ENCODE data around the gene THBD. TPM values are rescaled to one million over a fixed set of nuclear protein-coding genes. Genes with fewer than 3 reads are reported as not detected.

THBD gene
- total RNA-seq, 1 donor from 2014 or later: 22.7 TPM

GRCh38 chr20:23094927-23095326 lies 45.5 kb upstream of the THBD start:
- Histone ChIP-seq H2AFZ (ENCODE audit: low read depth, low read length) (no peak overlapping the region), H4K20me1 (ENCODE audit: insufficient read depth, low read length) (no peaks in the 10 kb centered on the region), H3K27me3 (ENCODE audit: insufficient read depth, low read length) (peaks cover 7% of the 10 kb centered on the region), H3K27ac (ENCODE audit: low read depth, low read length) (no peak overlapping the region), H3K79me2 (ENCODE audit: insufficient read depth, low read length) (no peaks in the 10 kb centered on the region), H3K4me3 (ENCODE audit: insufficient read depth, low read depth, low read length) (no peak overlapping the region), H3K4me2 (ENCODE audit: low read length) (no peak overlapping the region), H3K4me1 (ENCODE audit: insufficient read depth, low read length) (peaks cover 2% of the 10 kb centered on the region), H3K36me3 (ENCODE audit: insufficient read depth, low read length) (no peaks in the 10 kb centered on the region), H3K9ac (ENCODE audit: low read length) (no peak overlapping the region), H3K9me3 (ENCODE audit: insufficient read depth, low read depth, low read length) (no peaks in the 10 kb centered on the region)
- no peaks in the 10 kb centered on the region for H3K36me3 Mint-ChIP-seq (ENCODE audit: low read depth, unreplicated experiment)
- peaks cover 7% of the 10 kb centered on the region for H3K4me1 Mint-ChIP-seq (ENCODE audit: low read depth, unreplicated experiment)
- H3K4me3 Mint-ChIP-seq (ENCODE audit: unreplicated experiment): no peak overlapping the region
- no peak for FAIRE-seq
- H3K27me3 Mint-ChIP-seq (ENCODE audit: low read depth, unreplicated experiment): peaks cover 40% of the 10 kb centered on the region
- no peak for DNase-seq (ENCODE audit: low read depth)
- no peak overlapping the region for H3K27ac Mint-ChIP-seq (ENCODE audit: unreplicated experiment)
- no peak for TF ChIP-seq CTCF (IDR thresholded peaks at IDR 0.05; ENCODE audit: insufficient read depth, low read depth, low read length)
- TF ChIP-seq EZH2 (IDR thresholded peaks at IDR 0.05; ENCODE audit: insufficient read depth, low read length): no peak
- H3K9me3 Mint-ChIP-seq (ENCODE audit: unreplicated experiment): peaks cover 2% of the 10 kb centered on the region

DNA sequence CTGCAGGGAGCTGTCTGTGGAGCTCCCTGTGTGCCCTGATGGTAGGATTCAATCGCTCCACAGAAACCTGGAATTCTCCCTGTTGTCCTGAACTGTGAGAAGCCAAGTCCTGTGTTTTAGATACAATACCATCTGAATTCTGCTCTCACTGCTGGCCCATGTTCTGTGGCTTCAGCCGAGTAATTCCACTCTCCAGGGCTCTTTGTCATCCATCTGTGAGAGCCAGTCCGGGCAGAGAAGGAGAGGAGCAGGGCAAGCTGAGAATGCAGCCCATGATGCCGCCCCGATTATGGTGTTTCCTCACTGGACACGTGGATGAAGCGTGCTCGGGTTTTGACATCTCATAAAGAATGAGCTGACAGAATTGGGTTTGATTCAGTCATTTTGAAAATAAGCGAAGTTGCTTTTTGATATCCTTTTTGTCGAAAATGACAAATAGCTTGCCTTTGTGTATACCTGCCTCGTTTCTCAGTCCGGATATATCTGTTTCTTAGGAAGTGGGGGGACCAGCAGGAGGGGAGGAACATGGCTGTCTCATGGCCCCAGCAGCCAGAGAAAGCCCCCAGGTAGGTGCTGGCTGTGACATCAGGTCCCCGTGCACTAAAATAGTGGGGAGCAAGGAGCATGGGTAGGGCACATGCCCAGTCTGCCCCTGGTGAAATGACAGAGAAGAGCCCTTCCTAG lies 44.9 kb upstream of the THBD start:
- H3K27ac ChIP-seq (ENCODE audit: low read depth, low read length): no peak overlapping the region
- Mint-ChIP-seq H3K27ac (ENCODE audit: unreplicated experiment) (no peak overlapping the region), H3K4me1 (ENCODE audit: low read depth, unreplicated experiment) (peaks cover 7% of the 10 kb centered on the region), H3K27me3 (ENCODE audit: low read depth, unreplicated experiment) (peaks cover 34% of the 10 kb centered on the region), H3K4me3 (ENCODE audit: unreplicated experiment) (no peak overlapping the region), H3K9me3 (ENCODE audit: unreplicated experiment) (peaks cover 2% of the 10 kb centered on the region), H3K36me3 (ENCODE audit: low read depth, unreplicated experiment) (no peaks in the 10 kb centered on the region)
- no peak for FAIRE-seq
- H3K9ac ChIP-seq (ENCODE audit: low read length): no peak overlapping the region
- no peak overlapping the region for H3K4me2 ChIP-seq (ENCODE audit: low read length)
- no peaks in the 10 kb centered on the region for H3K36me3 ChIP-seq (ENCODE audit: insufficient read depth, low read length)
- TF ChIP-seq EZH2 (IDR thresholded peaks at IDR 0.05; ENCODE audit: insufficient read depth, low read length) (no peak), CTCF (IDR thresholded peaks at IDR 0.05; ENCODE audit: insufficient read depth, low read depth, low read length) (no peak)
- peaks cover 2% of the 10 kb centered on the region for H3K4me1 ChIP-seq (ENCODE audit: insufficient read depth, low read length)
- H3K27me3 ChIP-seq (ENCODE audit: insufficient read depth, low read length): peaks cover 7% of the 10 kb centered on the region
- H3K9me3 ChIP-seq (ENCODE audit: insufficient read depth, low read depth, low read length): no peaks in the 10 kb centered on the region
- no peak overlapping the region for H2AFZ ChIP-seq (ENCODE audit: low read depth, low read length)
- H3K4me3 ChIP-seq (ENCODE audit: insufficient read depth, low read depth, low read length): no peak overlapping the region
- no peak for DNase-seq (ENCODE audit: low read depth)
- H4K20me1 ChIP-seq (ENCODE audit: insufficient read depth, low read length): no peaks in the 10 kb centered on the region
- H3K79me2 ChIP-seq (ENCODE audit: insufficient read depth, low read length): no peaks in the 10 kb centered on the region

DNA sequence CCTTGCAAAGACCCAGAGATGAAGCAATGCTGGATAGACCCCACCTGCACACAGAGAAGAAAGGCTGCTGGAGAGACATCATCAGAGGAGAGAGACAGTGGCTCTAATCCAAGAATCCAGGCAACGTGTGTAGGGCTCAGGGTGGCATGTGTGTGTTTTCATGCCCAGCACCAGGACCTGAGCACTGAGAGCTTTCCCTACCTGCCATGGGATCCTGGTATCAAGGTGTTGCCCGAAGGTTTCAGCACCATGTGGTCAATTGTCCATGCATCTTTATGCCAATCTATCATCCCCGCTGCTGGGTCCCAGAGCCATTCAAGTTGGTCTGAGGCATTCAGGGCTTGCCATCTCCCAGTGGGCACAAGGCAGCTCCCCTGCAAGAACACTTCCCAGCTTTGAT lies 44.1 kb upstream of the THBD start:
- Mint-ChIP-seq H3K4me3 (ENCODE audit: unreplicated experiment) (peak overlapping the region; percentile 6), H3K27me3 (ENCODE audit: low read depth, unreplicated experiment) (peaks cover 35% of the 10 kb centered on the region), H3K9me3 (ENCODE audit: unreplicated experiment) (peaks cover 2% of the 10 kb centered on the region), H3K4me1 (ENCODE audit: low read depth, unreplicated experiment) (peaks cover 7% of the 10 kb centered on the region), H3K36me3 (ENCODE audit: low read depth, unreplicated experiment) (no peaks in the 10 kb centered on the region), H3K27ac (ENCODE audit: unreplicated experiment) (no peak overlapping the region)
- H2AFZ ChIP-seq (ENCODE audit: low read depth, low read length): no peak overlapping the region
- DNase-seq (ENCODE audit: low read depth) (no peak), FAIRE-seq (no peak)
- no peaks in the 10 kb centered on the region for H4K20me1 ChIP-seq (ENCODE audit: insufficient read depth, low read length)
- no peaks in the 10 kb centered on the region for H3K79me2 ChIP-seq (ENCODE audit: insufficient read depth, low read length)
- no peak overlapping the region for H3K4me3 ChIP-seq (ENCODE audit: insufficient read depth, low read depth, low read length)
- H3K9me3 ChIP-seq (ENCODE audit: insufficient read depth, low read depth, low read length): no peaks in the 10 kb centered on the region
- peaks cover 7% of the 10 kb centered on the region for H3K27me3 ChIP-seq (ENCODE audit: insufficient read depth, low read length)
- H3K4me1 ChIP-seq (ENCODE audit: insufficient read depth, low read length): peaks cover 2% of the 10 kb centered on the region
- H3K36me3 ChIP-seq (ENCODE audit: insufficient read depth, low read length): no peaks in the 10 kb centered on the region
- no peak overlapping the region for H3K4me2 ChIP-seq (ENCODE audit: low read length)
- H3K9ac ChIP-seq (ENCODE audit: low read length): no peak overlapping the region
- TF ChIP-seq EZH2 (IDR thresholded peaks at IDR 0.05; ENCODE audit: insufficient read depth, low read length) (no peak), CTCF (IDR thresholded peaks at IDR 0.05; ENCODE audit: insufficient read depth, low read depth, low read length) (no peak)
- H3K27ac ChIP-seq (ENCODE audit: low read depth, low read length): no peak overlapping the region
